ENCODE data around the gene TAOK3.
A peak's percentile ranks its signal among the peaks of the same experiment; 100 is the strongest.

Gene TAOK3

DNA sequence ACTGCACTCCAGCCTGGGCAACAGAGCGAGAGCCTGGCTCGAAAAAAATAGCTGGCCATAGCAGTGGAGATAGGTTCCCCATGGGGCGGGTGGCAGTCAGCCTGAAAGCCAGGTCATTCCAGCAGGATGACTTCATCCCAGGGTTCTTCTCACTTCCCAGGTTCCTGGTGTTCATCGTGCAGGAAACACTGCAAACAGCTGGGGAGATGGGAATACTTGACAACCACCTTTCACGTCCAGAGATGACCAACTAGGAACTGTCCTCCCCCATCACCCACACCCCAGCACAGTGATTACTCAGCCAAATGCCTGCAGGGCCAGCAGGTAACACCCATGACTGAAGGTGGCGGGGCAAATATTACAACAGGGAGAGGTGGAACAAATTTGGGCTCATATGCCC lies 270.6 kb downstream of the TAOK3 start:
- H3K4me3 Mint-ChIP-seq = peak overlapping the region; percentile 84

GRCh38 chr12:118101051-118101450 lies 271.7 kb downstream of the TAOK3 start:
- H3K9me3 Mint-ChIP-seq = no peaks in the 10 kb centered on the region
- H3K4me1 Mint-ChIP-seq = peaks cover 11% of the 10 kb centered on the region
- no peak for ATAC-seq (replicated peaks; ENCODE audit: extremely low read depth, poor library complexity, severe bottlenecking)
- H3K36me3 Mint-ChIP-seq (ENCODE audit: insufficient read depth) = no peaks in the 10 kb centered on the region
- no peak for DNase-seq (ENCODE audit: low spot score in 2 of 2)
- peaks cover 21% of the 10 kb centered on the region for H3K27me3 Mint-ChIP-seq
- no peak overlapping the region for H3K4me3 Mint-ChIP-seq
- H3K27ac Mint-ChIP-seq (ENCODE audit: low read depth) = no peak overlapping the region

More for the DNA sequence above, 270.6 kb downstream of the TAOK3 start:
- no peaks in the 10 kb centered on the region for H3K36me3 Mint-ChIP-seq (ENCODE audit: insufficient read depth)
- peaks cover 11% of the 10 kb centered on the region for H3K4me1 Mint-ChIP-seq
- H3K9me3 Mint-ChIP-seq = no peaks in the 10 kb centered on the region
- H3K27ac Mint-ChIP-seq (ENCODE audit: low read depth) = no peak overlapping the region
- DNase-seq (ENCODE audit: low spot score in 2 of 2) (no peak), ATAC-seq (replicated peaks; ENCODE audit: extremely low read depth, poor library complexity, severe bottlenecking) (no peak)
- H3K27me3 Mint-ChIP-seq = peaks cover 21% of the 10 kb centered on the region
